Measurements from ENCODE around the gene GPATCH8. TPM values are rescaled to one million over a fixed set of nuclear protein-coding genes. Genes with fewer than 3 reads are reported as not detected.
A peak's percentile ranks its signal among the peaks of the same experiment; 100 is the strongest.

GPATCH8 gene
- total and polyA plus RNA-seq, 2 donors (not counting 1 experiment from before 2014, with no cell fraction given): 13.7 to 19.3 TPM

- no peak overlapping the region for H3K27ac ChIP-seq (ENCODE audit: insufficient read depth, low read length)
- no peaks in the 10 kb centered on the region for H3K9me3 ChIP-seq (ENCODE audit: control insufficient read depth, insufficient read depth, low read depth, low read length)
- no peak for TF ChIP-seq EZH2 (IDR thresholded peaks at IDR 0.05; ENCODE audit: low read length, missing control alignments)
- TF ChIP-seq CTCF (conservative IDR thresholded peaks at IDR 0.05 in 1 of 2, IDR thresholded peaks at IDR 0.05 in 1 of 2; ENCODE audit: low read depth in 1 of 2, low read length in 2 of 2): no peak
- H4K20me1 ChIP-seq (ENCODE audit: control insufficient read depth, extremely low read depth, insufficient read depth, low read length): no peaks in the 10 kb centered on the region
- H2AFZ ChIP-seq (ENCODE audit: low read length): no peak overlapping the region
- H3K9ac ChIP-seq (ENCODE audit: insufficient read depth, low read length): no peak overlapping the region
- no peak overlapping the region for H3K4me2 ChIP-seq (ENCODE audit: extremely low read depth, insufficient read depth, low read length)
- H3K36me3 ChIP-seq (ENCODE audit: control insufficient read depth, insufficient read depth, low read length): no peaks in the 10 kb centered on the region
- DNase-seq (ENCODE audit: low read depth in 2 of 2): peak in 1 of 2 donors; percentile 55
- H3K79me2 ChIP-seq (ENCODE audit: control insufficient read depth, insufficient read depth, low read length): peaks cover 27% of the 10 kb centered on the region
- no peaks in the 10 kb centered on the region for H3K4me1 ChIP-seq (ENCODE audit: control insufficient read depth, extremely low read depth, insufficient read depth, low read length)
- no peaks in the 10 kb centered on the region for H3K27me3 ChIP-seq (ENCODE audit: control insufficient read depth, insufficient read depth, low read length)
- H3K4me3 ChIP-seq (replicated peaks in 1 of 4; ENCODE audit: control extremely low read depth in 1 of 4, insufficient read depth in 1 of 4, low read depth in 3 of 4, low read length in 4 of 4): no peak overlapping the region
These were observed 29.8 kb downstream of the GPATCH8 start for GRCh38 chr17:44473367-44473766.

GRCh38 chr17:44469676-44470075 lies 33.5 kb downstream of the GPATCH8 start:
- Histone ChIP-seq H3K9me3 (ENCODE audit: control insufficient read depth, insufficient read depth, low read depth, low read length) (no peaks in the 10 kb centered on the region), H3K27ac (ENCODE audit: insufficient read depth, low read length) (no peak overlapping the region), H3K9ac (ENCODE audit: insufficient read depth, low read length) (no peak overlapping the region), H3K4me2 (ENCODE audit: extremely low read depth, insufficient read depth, low read length) (no peak overlapping the region), H3K36me3 (ENCODE audit: control insufficient read depth, insufficient read depth, low read length) (no peaks in the 10 kb centered on the region), H2AFZ (ENCODE audit: low read length) (no peak overlapping the region), H4K20me1 (ENCODE audit: control insufficient read depth, extremely low read depth, insufficient read depth, low read length) (no peaks in the 10 kb centered on the region), H3K4me3 (replicated peaks in 1 of 4; ENCODE audit: control extremely low read depth in 1 of 4, insufficient read depth in 1 of 4, low read depth in 3 of 4, low read length in 4 of 4) (no peak overlapping the region), H3K79me2 (ENCODE audit: control insufficient read depth, insufficient read depth, low read length) (peaks cover 28% of the 10 kb centered on the region), H3K4me1 (ENCODE audit: control insufficient read depth, extremely low read depth, insufficient read depth, low read length) (no peaks in the 10 kb centered on the region), H3K27me3 (ENCODE audit: control insufficient read depth, insufficient read depth, low read length) (no peaks in the 10 kb centered on the region)
- peak in 1 of 2 donors; percentile 11 for DNase-seq (ENCODE audit: low read depth in 2 of 2)
- TF ChIP-seq EZH2 (IDR thresholded peaks at IDR 0.05; ENCODE audit: low read length, missing control alignments): no peak
- TF ChIP-seq CTCF (conservative IDR thresholded peaks at IDR 0.05 in 1 of 2, IDR thresholded peaks at IDR 0.05 in 1 of 2; ENCODE audit: low read depth in 1 of 2, low read length in 2 of 2): no peak

- Histone ChIP-seq H3K27me3 (ENCODE audit: control insufficient read depth, insufficient read depth, low read length) (no peaks in the 10 kb centered on the region), H3K9ac (ENCODE audit: insufficient read depth, low read length) (no peak overlapping the region), H4K20me1 (ENCODE audit: control insufficient read depth, extremely low read depth, insufficient read depth, low read length) (no peaks in the 10 kb centered on the region), H3K79me2 (ENCODE audit: control insufficient read depth, insufficient read depth, low read length) (peaks cover 28% of the 10 kb centered on the region), H3K4me2 (ENCODE audit: extremely low read depth, insufficient read depth, low read length) (peak overlapping the region; percentile 81), H3K27ac (ENCODE audit: insufficient read depth, low read length) (no peak overlapping the region), H3K9me3 (ENCODE audit: control insufficient read depth, insufficient read depth, low read depth, low read length) (no peaks in the 10 kb centered on the region), H3K4me3 (replicated peaks in 1 of 4; ENCODE audit: control extremely low read depth in 1 of 4, insufficient read depth in 1 of 4, low read depth in 3 of 4, low read length in 4 of 4) (peak overlapping the region in 2 of 4 experiments; percentile 5 to 11), H2AFZ (ENCODE audit: low read length) (no peak overlapping the region), H3K36me3 (ENCODE audit: control insufficient read depth, insufficient read depth, low read length) (peaks cover 2% of the 10 kb centered on the region), H3K4me1 (ENCODE audit: control insufficient read depth, extremely low read depth, insufficient read depth, low read length) (no peaks in the 10 kb centered on the region)
- TF ChIP-seq EZH2 (IDR thresholded peaks at IDR 0.05; ENCODE audit: low read length, missing control alignments) (no peak), CTCF (conservative IDR thresholded peaks at IDR 0.05 in 1 of 2, IDR thresholded peaks at IDR 0.05 in 1 of 2; ENCODE audit: low read depth in 1 of 2, low read length in 2 of 2) (no peak)
- no peak for DNase-seq (ENCODE audit: low read depth in 2 of 2)
These were observed 36.1 kb downstream of the GPATCH8 start for GRCh38 chr17:44467108-44467507.

Data from fibroblast of lung (primary cell).